GM12875 (cell line): ENCODE measurements around the gene CMIP.

Source experiments
- H3K4me3 ChIP-seq: one replicate; pipeline ENCODE4 v1.5.1; 2011; ENCODE audit warnings: low read depth, low read length, control low read depth
- CTCF ChIP-seq: IDR thresholded peaks from 2 replicates; pipeline ENCODE4 v1.5.1; 2011; ENCODE audit warnings: low read depth, mild to moderate bottlenecking, control low read depth, inconsistent platforms, low read length, moderate library complexity, borderline replicate concordance; ENCODE audit not compliant: insufficient read depth

Gene CMIP

DNA sequence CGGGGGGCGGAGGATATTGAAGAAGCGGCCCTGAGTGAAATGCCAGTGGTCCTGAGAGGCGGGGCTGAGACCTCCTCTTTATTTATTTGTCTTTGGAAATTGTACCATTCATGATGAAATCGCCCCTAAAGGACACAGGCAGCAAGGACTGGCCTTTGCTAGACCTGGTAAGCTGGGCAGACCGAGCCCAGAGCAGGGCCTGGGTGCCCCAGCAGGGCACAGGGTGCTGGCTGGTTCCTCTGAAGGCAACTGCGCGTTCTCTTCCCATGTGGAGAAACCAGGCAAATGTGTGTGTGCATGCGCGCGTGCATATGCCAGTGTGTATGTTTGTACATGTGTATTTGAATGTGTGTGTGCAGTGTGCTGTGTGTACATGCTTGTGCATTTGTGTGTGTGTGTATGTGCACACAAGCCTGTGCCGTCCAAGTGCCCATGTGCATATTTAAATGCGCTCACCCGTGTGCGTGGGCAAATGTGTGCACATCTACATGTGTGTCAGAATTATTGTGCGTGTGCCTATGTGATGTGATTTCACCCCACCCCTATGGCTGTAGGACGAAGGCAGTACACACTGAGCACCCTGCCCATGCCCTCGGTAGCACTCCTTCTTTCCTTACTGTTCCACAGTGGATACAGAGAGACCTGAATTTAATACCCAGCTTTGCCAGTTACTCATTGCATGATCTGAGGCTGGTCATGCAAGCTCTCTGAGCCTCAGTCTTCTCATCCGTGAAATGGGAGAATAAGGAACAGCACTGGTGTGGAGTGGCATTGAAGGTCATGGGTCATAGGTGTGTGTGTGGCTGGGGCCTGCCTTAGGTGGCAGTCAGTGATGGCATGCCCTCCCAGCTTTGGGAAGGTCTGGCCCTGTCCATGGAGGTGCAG, 105.2 kb downstream of the CMIP start:
- H3K4me3 ChIP-seq = no peak overlapping the region
- TF ChIP-seq CTCF = no peak

GRCh38 chr16:81550432-81550808, 105.8 kb downstream of the CMIP start:
- TF ChIP-seq CTCF = no peak
- no peak overlapping the region for H3K4me3 ChIP-seq

DNA sequence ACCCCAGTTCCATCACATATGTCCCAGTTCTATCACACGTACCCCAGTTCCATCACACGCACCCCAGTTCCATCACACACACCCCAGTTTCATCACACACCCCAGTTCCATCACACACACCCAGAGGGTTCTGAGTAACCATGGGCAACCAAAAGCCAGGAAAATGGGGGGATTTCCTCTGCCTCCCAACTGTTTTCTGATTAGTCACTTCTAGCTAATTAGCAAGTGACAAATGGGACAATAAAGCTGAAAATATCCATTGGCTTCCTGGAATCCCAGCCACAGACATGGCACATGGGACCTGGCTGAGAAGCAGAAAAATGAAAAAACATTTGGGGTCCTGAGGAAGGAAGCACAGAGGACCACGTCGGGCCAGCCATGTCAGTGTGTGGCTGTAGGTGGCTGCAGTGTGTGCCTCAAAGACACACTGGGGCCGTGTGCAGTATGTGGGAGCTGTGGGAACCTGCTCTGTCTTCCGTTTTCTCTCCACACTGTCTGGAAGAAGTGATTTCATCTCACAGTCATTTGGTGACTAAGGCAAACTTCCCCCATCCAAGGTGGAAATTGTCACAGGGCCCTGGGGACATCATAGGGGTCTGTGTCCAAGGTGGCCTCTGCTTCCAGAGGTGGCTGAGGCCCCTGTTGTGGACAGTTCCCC, 106.7 kb downstream of the CMIP start:
- no peak for TF ChIP-seq CTCF
- no peak overlapping the region for H3K4me3 ChIP-seq

DNA sequence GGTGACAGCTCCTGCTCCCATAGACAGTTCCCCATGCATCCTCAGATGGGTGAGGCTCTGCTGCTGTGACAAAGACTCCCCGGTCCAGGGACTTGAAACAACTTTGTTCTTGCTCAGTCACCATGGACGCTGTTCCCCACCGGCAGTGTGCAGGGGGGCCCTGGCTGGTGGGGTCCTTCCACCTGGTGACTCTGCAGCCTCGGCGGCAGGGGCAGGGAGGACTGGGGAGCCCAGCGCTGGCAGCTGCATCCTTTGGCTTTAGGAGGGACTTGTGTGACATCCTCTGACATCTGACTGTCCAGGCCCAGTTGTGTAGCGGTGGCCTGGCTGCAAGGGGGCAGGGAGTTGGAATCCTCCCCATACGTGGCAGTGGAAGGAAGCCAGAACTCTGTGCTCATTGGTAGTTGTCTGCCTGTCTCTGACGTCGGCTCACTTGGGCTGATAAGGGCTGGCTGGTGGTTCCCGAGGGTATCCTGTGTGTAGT, 107.3 kb downstream of the CMIP start:
- no peak overlapping the region for H3K4me3 ChIP-seq
- no peak for TF ChIP-seq CTCF

GRCh38 chr16:81552743-81553079, 108.1 kb downstream of the CMIP start:
- no peak overlapping the region for H3K4me3 ChIP-seq
- no peak for TF ChIP-seq CTCF

DNA sequence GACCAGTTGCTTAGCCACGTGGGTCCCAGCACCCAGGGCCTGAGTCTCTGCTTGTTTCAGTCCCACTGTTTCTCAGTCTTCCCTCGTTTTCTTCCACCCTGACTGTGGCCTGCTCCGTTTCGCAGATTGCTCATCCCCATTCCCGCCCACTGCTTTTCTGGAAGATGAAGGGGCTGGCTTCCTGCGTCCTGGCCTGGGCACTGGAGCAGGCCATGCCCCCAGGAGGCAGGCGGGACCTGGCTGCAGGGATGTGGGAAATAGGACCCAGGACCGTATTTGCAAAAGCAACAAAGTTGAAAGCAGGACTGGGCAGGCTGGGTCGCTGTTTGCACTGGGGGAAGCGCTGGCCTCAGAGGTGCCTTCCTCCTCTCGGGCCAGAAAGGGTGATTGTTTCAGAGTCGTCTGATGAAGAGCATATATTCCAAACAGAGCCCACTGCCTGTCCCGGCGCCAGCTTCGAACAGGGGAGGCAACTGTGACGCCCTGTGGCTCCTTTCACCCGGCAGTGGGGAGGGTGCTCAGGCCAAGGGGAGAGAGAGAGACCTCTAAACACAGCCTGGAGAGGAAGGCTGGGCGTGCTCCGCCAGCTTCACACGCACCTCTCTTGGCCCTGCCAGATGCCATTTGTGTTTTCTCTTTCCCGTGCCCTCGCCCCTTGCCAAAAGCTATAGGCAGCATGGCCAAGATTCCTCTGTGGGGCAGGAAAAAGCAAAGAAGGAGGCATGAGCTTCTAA, 108.6 kb downstream of the CMIP start:
- no peak overlapping the region for H3K4me3 ChIP-seq
- TF ChIP-seq CTCF = no peak
